CD4-positive, CD25-positive, alpha-beta regulatory T cell (primary cell): ENCODE measurements around the gene PLCB1. TPM values are rescaled to one million over a fixed set of nuclear protein-coding genes. Genes with fewer than 3 reads are reported as not detected.

Experiments
- ATAC-seq, 2 donors: fragments of 150-1000 bp; cut with Tn5 transposase; one replicate each; pipeline ENCODE4 v1.10.0; 2021; ENCODE audit warnings: low read depth in 2 of 2, moderate number of reproducible peaks in 2 of 2, moderate library complexity in 1 of 2
- DNase-seq, 3 donors: peaks; one replicate each; pipeline versions ENCODE4 v3.0.0 to v3.0.0-alpha.2; 2012 to 2022; ENCODE audit warnings: mixed read lengths in 1 of 3
- H3K27ac ChIP-seq: one replicate; pipeline ENCODE4 v1.7.0; 2013; ENCODE audit warnings: mild to moderate bottlenecking, low read length; ENCODE audit not compliant: insufficient read depth, poor library complexity, severe bottlenecking
- H3K27me3 ChIP-seq: one replicate; pipeline ENCODE4 v1.7.0; 2013; ENCODE audit warnings: low read length; ENCODE audit not compliant: control insufficient read depth, insufficient read depth
- H3K36me3 ChIP-seq: one replicate; pipeline ENCODE4 v1.7.0; 2013; ENCODE audit warnings: mild to moderate bottlenecking, low read length, moderate library complexity; ENCODE audit not compliant: control insufficient read depth, insufficient read depth
- H3K4me1 ChIP-seq: 2 replicates; pipeline ENCODE4 v1.7.0; 2013; ENCODE audit warnings: mild to moderate bottlenecking, low read length; ENCODE audit not compliant: insufficient read depth, control insufficient read depth, poor library complexity, severe bottlenecking
- H3K4me3 ChIP-seq: one replicate; pipeline ENCODE4 v1.7.0; 2013; ENCODE audit warnings: low read depth, mild to moderate bottlenecking, low read length, moderate library complexity
- H3K9me3 ChIP-seq, 2 experiments: 1 replicate in 1 of 2; 2 replicates in 1 of 2; pipeline ENCODE4 v1.7.0; 2013; ENCODE audit warnings: low read length in 2 of 2, mild to moderate bottlenecking in 1 of 2, moderate library complexity in 1 of 2; ENCODE audit not compliant: control insufficient read depth in 2 of 2
- H3K27ac Mint-ChIP-seq, 3 donors: one replicate each; pipeline ENCODE4 v1.8.0; 2020 to 2022; ENCODE audit warnings: mild to moderate bottlenecking in 3 of 3, mixed read lengths in 3 of 3, moderate library complexity in 2 of 3
- H3K27me3 Mint-ChIP-seq: one replicate; pipeline ENCODE4 v1.8.0; 2022; ENCODE audit warnings: mild to moderate bottlenecking, mixed read lengths
- H3K36me3 Mint-ChIP-seq: one replicate; pipeline ENCODE4 v1.8.0; 2020; ENCODE audit warnings: mixed read lengths
- H3K4me1 Mint-ChIP-seq, 4 donors: one replicate each; pipeline ENCODE4 v1.8.0; 2020 to 2022; ENCODE audit warnings: mixed read lengths in 4 of 4, mild to moderate bottlenecking in 1 of 4
- H3K4me3 Mint-ChIP-seq, 4 donors: one replicate each; pipeline ENCODE4 v1.8.0; 2020 to 2022; ENCODE audit warnings: mild to moderate bottlenecking in 4 of 4, mixed read lengths in 4 of 4, moderate library complexity in 3 of 4
- H3K9me3 Mint-ChIP-seq, 7 donors: one replicate each; pipeline ENCODE4 v1.8.0; 2020 to 2022; ENCODE audit warnings: mixed read lengths in 7 of 7, mild to moderate bottlenecking in 3 of 7, moderate library complexity in 2 of 7
- polyA plus RNA-seq, 4 donors: library from polyadenylated mRNA; unstranded; fragments of 300-500 nt; fragmentation: Illumina TruSeq; gene quantifications; one replicate each; pipeline ENCODE4 v1.2.3, GENCODE V29; 2021
- total RNA-seq: library from RNA; stranded (reverse); gene quantifications from one replicate; pipeline ENCODE4 v1.2.3, GENCODE V29; 2022

PLCB1 gene
- total and polyA plus RNA-seq, 5 donors from 2014 or later = 0.17 to 1.8 (median 0.44) TPM; not detected in 2

GRCh38 chr20:8326899-8327298 lies 194.8 kb downstream of the PLCB1 start:
- no peak overlapping the region for H3K4me3 ChIP-seq
- no peaks in the 10 kb centered on the region for H3K9me3 ChIP-seq
- DNase-seq (no peak), ATAC-seq (no peak)
- no peak overlapping the region for H3K27ac ChIP-seq
- no peaks in the 10 kb centered on the region for H3K27me3 ChIP-seq
- H3K36me3 Mint-ChIP-seq = no peaks in the 10 kb centered on the region
- H3K4me3 Mint-ChIP-seq = no peak overlapping the region
- no peaks in the 10 kb centered on the region for H3K27me3 Mint-ChIP-seq
- no peaks in the 10 kb centered on the region for H3K4me1 Mint-ChIP-seq
- no peaks in the 10 kb centered on the region for H3K4me1 ChIP-seq
- H3K36me3 ChIP-seq = no peaks in the 10 kb centered on the region
- H3K9me3 Mint-ChIP-seq = peaks cover 0 to 3% (median 0%) of the 10 kb centered on the region in 7 donors
- H3K27ac Mint-ChIP-seq = no peak overlapping the region

- Histone ChIP-seq H3K36me3 (no peaks in the 10 kb centered on the region), H3K4me3 (no peak overlapping the region), H3K9me3 (no peaks in the 10 kb centered on the region), H3K27me3 (no peaks in the 10 kb centered on the region), H3K4me1 (no peaks in the 10 kb centered on the region), H3K27ac (no peak overlapping the region)
- no peak for DNase-seq
- H3K27me3 Mint-ChIP-seq = no peaks in the 10 kb centered on the region
- H3K4me3 Mint-ChIP-seq = no peak overlapping the region
- no peaks in the 10 kb centered on the region for H3K4me1 Mint-ChIP-seq
- no peak overlapping the region for H3K27ac Mint-ChIP-seq
- H3K36me3 Mint-ChIP-seq = no peaks in the 10 kb centered on the region
- peaks cover 0 to 3% (median 0%) of the 10 kb centered on the region in 7 donors for H3K9me3 Mint-ChIP-seq
- no peak for ATAC-seq
Observed at GRCh38 chr20:8328189-8328588, 196.1 kb downstream of the PLCB1 start.

- H3K4me3 ChIP-seq = no peak overlapping the region
- Mint-ChIP-seq H3K4me1 (no peaks in the 10 kb centered on the region), H3K4me3 (no peak overlapping the region), H3K27me3 (no peaks in the 10 kb centered on the region), H3K36me3 (no peaks in the 10 kb centered on the region), H3K27ac (no peak overlapping the region), H3K9me3 (peaks cover 0 to 3% (median 0%) of the 10 kb centered on the region in 7 donors)
- DNase-seq (no peak), ATAC-seq (no peak)
- H3K4me1 ChIP-seq = no peaks in the 10 kb centered on the region
- H3K36me3 ChIP-seq = no peaks in the 10 kb centered on the region
- H3K27ac ChIP-seq = no peak overlapping the region
- H3K9me3 ChIP-seq = no peaks in the 10 kb centered on the region
- no peaks in the 10 kb centered on the region for H3K27me3 ChIP-seq
Observed at GRCh38 chr20:8330319-8330784, 198.3 kb downstream of the PLCB1 start.

- no peaks in the 10 kb centered on the region for H3K4me1 Mint-ChIP-seq
- DNase-seq (no peak), ATAC-seq (no peak)
- no peaks in the 10 kb centered on the region for H3K36me3 ChIP-seq
- no peak overlapping the region for H3K4me3 ChIP-seq
- H3K27ac Mint-ChIP-seq = no peak overlapping the region
- no peaks in the 10 kb centered on the region for H3K27me3 ChIP-seq
- no peak overlapping the region for H3K27ac ChIP-seq
- H3K9me3 Mint-ChIP-seq = peaks cover 0 to 3% (median 0%) of the 10 kb centered on the region in 7 donors
- H3K9me3 ChIP-seq = no peaks in the 10 kb centered on the region
- H3K36me3 Mint-ChIP-seq = no peaks in the 10 kb centered on the region
- no peaks in the 10 kb centered on the region for H3K4me1 ChIP-seq
- H3K27me3 Mint-ChIP-seq = no peaks in the 10 kb centered on the region
- no peak overlapping the region for H3K4me3 Mint-ChIP-seq
Observed at GRCh38 chr20:8330785-8331695, 199.0 kb downstream of the PLCB1 start.

- no peak overlapping the region for H3K4me3 Mint-ChIP-seq
- H3K36me3 Mint-ChIP-seq = no peaks in the 10 kb centered on the region
- no peaks in the 10 kb centered on the region for H3K36me3 ChIP-seq
- H3K9me3 ChIP-seq = no peaks in the 10 kb centered on the region
- H3K4me1 ChIP-seq = no peaks in the 10 kb centered on the region
- no peaks in the 10 kb centered on the region for H3K4me1 Mint-ChIP-seq
- H3K27ac Mint-ChIP-seq = no peak overlapping the region
- no peak overlapping the region for H3K27ac ChIP-seq
- H3K4me3 ChIP-seq = no peak overlapping the region
- peaks cover 0 to 3% (median 0%) of the 10 kb centered on the region in 7 donors for H3K9me3 Mint-ChIP-seq
- ATAC-seq (no peak), DNase-seq (no peak)
- H3K27me3 ChIP-seq = no peaks in the 10 kb centered on the region
- H3K27me3 Mint-ChIP-seq = no peaks in the 10 kb centered on the region
Observed at GRCh38 chr20:8331740-8332412, 199.8 kb downstream of the PLCB1 start.

- Histone ChIP-seq H3K27me3 (no peaks in the 10 kb centered on the region), H3K4me3 (no peak overlapping the region), H3K4me1 (no peaks in the 10 kb centered on the region), H3K27ac (no peak overlapping the region), H3K36me3 (no peaks in the 10 kb centered on the region), H3K9me3 (no peaks in the 10 kb centered on the region)
- Mint-ChIP-seq H3K27me3 (no peaks in the 10 kb centered on the region), H3K27ac (no peak overlapping the region), H3K36me3 (no peaks in the 10 kb centered on the region), H3K9me3 (peaks cover 0 to under 1% (median 0%) of the 10 kb centered on the region in 7 donors), H3K4me3 (no peak overlapping the region), H3K4me1 (no peaks in the 10 kb centered on the region)
- ATAC-seq (no peak), DNase-seq (no peak)
Observed at GRCh38 chr20:8334641-8335040, 202.6 kb downstream of the PLCB1 start.

- H3K4me1 ChIP-seq = no peaks in the 10 kb centered on the region
- no peak for DNase-seq
- no peaks in the 10 kb centered on the region for H3K36me3 Mint-ChIP-seq
- ATAC-seq = no peak
- H3K27me3 ChIP-seq = no peaks in the 10 kb centered on the region
- H3K27ac ChIP-seq = no peak overlapping the region
- H3K27ac Mint-ChIP-seq = no peak overlapping the region
- no peaks in the 10 kb centered on the region for H3K9me3 Mint-ChIP-seq
- H3K36me3 ChIP-seq = no peaks in the 10 kb centered on the region
- no peak overlapping the region for H3K4me3 ChIP-seq
- no peaks in the 10 kb centered on the region for H3K4me1 Mint-ChIP-seq
- no peaks in the 10 kb centered on the region for H3K9me3 ChIP-seq
- H3K27me3 Mint-ChIP-seq = no peaks in the 10 kb centered on the region
- H3K4me3 Mint-ChIP-seq = no peak overlapping the region
Observed at GRCh38 chr20:8335059-8335458, 203.0 kb downstream of the PLCB1 start.
